Endothelial cell of umbilical vein (primary cell): ENCODE measurements around the gene SLCO3A1. TPM values are rescaled to one million over a fixed set of nuclear protein-coding genes. Genes with fewer than 3 reads are reported as not detected.

ENCODE experiments used
- BruUV-seq: library from RNA; stranded (reverse); fragments of 400-500 nt; replicated peaks from 2 replicates; lab custom pipeline; 2021; lab: Mats Ljungman, UMichigan
- CTCF ChIA-PET: fragments of 300-600, 350-600 bp; sonication (Branson Sonifier 250); formaldehyde crosslinking; loops from one replicate; lab custom pipeline; 2021; ENCODE audit warnings: antibody characterized with exemption, inconsistent platforms; lab: Charles Lee
- POLR2A ChIA-PET: fragments of 300-600, 350-600 bp; sonication (Branson Sonifier 250); formaldehyde crosslinking; loops from one replicate; lab custom pipeline; 2021; ENCODE audit warnings: antibody characterized with exemption, inconsistent platforms; lab: Charles Lee
- DNase-seq: peaks from one replicate; pipeline ENCODE4 v3.0.0-alpha.2; 2011; ENCODE audit warnings: low read depth, low spot score
- FAIRE-seq: peaks from 2 replicates; lab custom pipeline; 2011; peaks lifted over from hg19 to GRCh38; lab: Jason Lieb, UNC
- H2AFZ ChIP-seq: 2 replicates; pipeline ENCODE4 v1.6.0; 2012; ENCODE audit warnings: low read depth, low read length, control low read depth, inconsistent platforms
- H3K27ac ChIP-seq: 2 replicates; pipeline ENCODE4 v1.5.1; 2011; ENCODE audit warnings: low read depth, mild to moderate bottlenecking, control low read depth, low read length, moderate library complexity; ENCODE audit not compliant: insufficient read depth
- H3K27me3 ChIP-seq, 2 experiments: 2 replicates each; pipeline versions ENCODE4 v1.6.0 to v1.6.1; 2011; ENCODE audit warnings: low read length in 2 of 2, mixed read lengths in 1 of 2; ENCODE audit not compliant: control insufficient read depth in 2 of 2, insufficient read depth in 2 of 2
- H3K36me3 ChIP-seq, 2 experiments: 2 replicates in 1 of 2; 3 replicates in 1 of 2; pipeline ENCODE4 v1.5.1; 2011; ENCODE audit warnings: low read length in 2 of 2, mild to moderate bottlenecking in 1 of 2, moderate library complexity in 1 of 2; ENCODE audit not compliant: control insufficient read depth in 2 of 2, insufficient read depth in 2 of 2; ENCODE audit errors: extremely low read depth in 1 of 2
- H3K4me1 ChIP-seq: 3 replicates; pipeline ENCODE4 v1.5.1; 2011; ENCODE audit warnings: mild to moderate bottlenecking, low read length; ENCODE audit not compliant: control insufficient read depth, insufficient read depth; ENCODE audit errors: extremely low read depth
- H3K4me2 ChIP-seq: 2 replicates; pipeline ENCODE4 v1.6.1; 2011; ENCODE audit warnings: low read length, control low read depth, mixed read lengths; ENCODE audit not compliant: insufficient read depth
- H3K4me3 ChIP-seq, 3 experiments: fragments of 200-600 bp in 1 of 3; sonication (generic), shearing (Covaris generic) in 1 of 3; replicated peaks in 1 of 3; 2 replicates each; pipeline ENCODE4 v1.5.1; 2011 to 2016; ENCODE audit warnings: control low read depth in 3 of 3, low read length in 3 of 3, mild to moderate bottlenecking in 2 of 3, inconsistent platforms in 1 of 3, low read depth in 1 of 3, moderate library complexity in 1 of 3; ENCODE audit not compliant: insufficient read depth in 1 of 3
- H3K79me2 ChIP-seq: 2 replicates; pipeline ENCODE4 v1.6.0; 2012; ENCODE audit warnings: low read length, inconsistent platforms; ENCODE audit not compliant: control insufficient read depth, insufficient read depth
- H3K9ac ChIP-seq: replicated peaks from 2 replicates; pipeline ENCODE3; 2011; ENCODE audit warnings: low read length, control low read depth; ENCODE audit not compliant: insufficient read depth; ENCODE audit errors: extremely low read depth
- H3K9me1 ChIP-seq: replicated peaks from 3 replicates; pipeline ENCODE4 v1.6.0; 2011; ENCODE audit warnings: mild to moderate bottlenecking, low read length; ENCODE audit not compliant: control insufficient read depth, insufficient read depth; ENCODE audit errors: extremely low read depth
- H3K9me3 ChIP-seq: replicated peaks from 2 replicates; pipeline ENCODE4 v1.5.1; 2012; ENCODE audit warnings: low read length, inconsistent platforms; ENCODE audit not compliant: control insufficient read depth, insufficient read depth
- H4K20me1 ChIP-seq: replicated peaks from 2 replicates; pipeline ENCODE3; 2011; ENCODE audit warnings: mild to moderate bottlenecking, low read length; ENCODE audit not compliant: control insufficient read depth, insufficient read depth; ENCODE audit errors: extremely low read depth
- CTCF ChIP-seq, 2 donors: IDR thresholded peaks; 1 replicate in 1 of 2; 2 replicates in 1 of 2; pipeline ENCODE4 v1.5.1; 2011; ENCODE audit warnings: low read length in 2 of 2, mild to moderate bottlenecking in 2 of 2, moderate library complexity in 2 of 2, control low read depth in 1 of 2, inconsistent platforms in 1 of 2, low read depth in 1 of 2; ENCODE audit not compliant: insufficient read depth in 1 of 2; ENCODE audit errors: extremely low read depth in 1 of 2
- EZH2 ChIP-seq: IDR thresholded peaks from 2 replicates; pipeline ENCODE4 v1.6.1; 2012; ENCODE audit warnings: borderline replicate concordance, low read depth, mild to moderate bottlenecking, moderate library complexity, low read length, inconsistent platforms; ENCODE audit not compliant: severe bottlenecking
- FOS ChIP-seq: IDR thresholded peaks from 2 replicates; pipeline ENCODE4 v1.6.1; 2011; ENCODE audit warnings: mild to moderate bottlenecking, low read length, moderate library complexity, borderline replicate concordance; ENCODE audit not compliant: insufficient read depth
- GATA2 ChIP-seq: IDR thresholded peaks from 2 replicates; pipeline ENCODE4 v1.7.0; 2011; ENCODE audit warnings: low read depth, mild to moderate bottlenecking, moderate library complexity, mixed read lengths, low read length; ENCODE audit not compliant: insufficient read length, insufficient read depth
- JUN ChIP-seq: IDR thresholded peaks from 2 replicates; pipeline ENCODE4 v1.6.1; 2011; ENCODE audit warnings: borderline replicate concordance, low read depth; ENCODE audit not compliant: insufficient read length, insufficient read depth
- MAX ChIP-seq: IDR thresholded peaks from 2 replicates; pipeline ENCODE4 v1.6.1; 2011; ENCODE audit not compliant: insufficient read depth, insufficient read length
- MYC ChIP-seq: IDR thresholded peaks from one replicate; pipeline ENCODE4 v1.6.1; 2011; ENCODE audit warnings: mild to moderate bottlenecking, low read depth, low read length
- POLR2A ChIP-seq: IDR thresholded peaks from 2 replicates; pipeline ENCODE4 v1.6.1; 2012; ENCODE audit warnings: low read depth, mild to moderate bottlenecking, control low read depth, low read length
- POLR2AphosphoS5 ChIP-seq: IDR thresholded peaks from 2 replicates; pipeline ENCODE4 v1.6.1; 2012; ENCODE audit warnings: low read depth, mild to moderate bottlenecking, control low read depth, low read length, moderate library complexity; ENCODE audit not compliant: insufficient read depth
- dilution Hi-C: fragments of 300-500 bp; cut with MboI; formaldehyde crosslinking; loops from one replicate; pipeline ENCODE4 v1.15.0; 2019; ENCODE audit warnings: low sequenced_read_pairs; ENCODE audit not compliant: extremely low pct_ligation_motif_present
- intact Hi-C: fragments of 100-400 bp; cut with micrococcal nuclease; formaldehyde crosslinking; loops from one replicate; pipeline ENCODE4 v1.10.0; 2022
- polyA plus RNA-seq, 4 experiments: library from polyadenylated mRNA; depleted of rRNA in 3 of 4; stranded (reverse) in 3 of 4; unstranded in 1 of 4; fragments of >200 nt; gene quantifications; 2 replicates each; pipeline versions ENCODE4 v1.2.1 to v1.2.3, GENCODE V29; 2011 to 2012; ENCODE audit warnings: missing spikeins in 1 of 4
- total RNA-seq: library from RNA; stranded (reverse); gene quantifications from 2 replicates; pipeline ENCODE4 v1.2.3, GENCODE V29; 2021

The SLCO3A1 gene
- total and polyA plus RNA-seq, 2 donors (not counting 3 experiments of a cell fraction or from before 2014, with no cell fraction given): 0.88 to 0.92 TPM

- FAIRE-seq: no peak
- Histone ChIP-seq H3K9ac (no peak overlapping the region), H3K9me1 (no peaks in the 10 kb centered on the region), H3K27ac (no peak overlapping the region), H3K4me1 (no peaks in the 10 kb centered on the region), H3K27me3 (no peaks in the 10 kb centered on the region), H3K79me2 (no peaks in the 10 kb centered on the region), H3K9me3 (no peaks in the 10 kb centered on the region), H4K20me1 (no peaks in the 10 kb centered on the region), H3K4me3 (no peak overlapping the region), H2AFZ (no peak overlapping the region), H3K36me3 (no peaks in the 10 kb centered on the region), H3K4me2 (no peak overlapping the region)
- dilution Hi-C loops: no loop called here
- no TSS peak for BruUV-seq
- intact Hi-C loops: no loop called here
- POLR2A ChIA-PET: no interaction called here
- no peak for DNase-seq
- CTCF ChIA-PET: no interaction called here
- TF ChIP-seq GATA2 (no peak), MAX (no peak), POLR2AphosphoS5 (no peak), JUN (no peak), CTCF (IDR thresholded peaks at IDR 0.05; ENCODE audit: extremely low read depth in 1 of 2, insufficient read depth in 1 of 2, low read depth in 1 of 2, low read length in 2 of 2) (no peak)
Measured at GRCh38 chr15:92112180-92112579, 258.7 kb downstream of the SLCO3A1 start.

GRCh38 chr15:92112711-92113110 lies 259.2 kb downstream of the SLCO3A1 start:
- Histone ChIP-seq H4K20me1 (no peaks in the 10 kb centered on the region), H3K9ac (no peak overlapping the region), H3K27me3 (no peaks in the 10 kb centered on the region), H3K4me1 (no peaks in the 10 kb centered on the region), H3K4me3 (no peak overlapping the region), H3K4me2 (no peak overlapping the region), H3K27ac (no peak overlapping the region), H3K9me1 (no peaks in the 10 kb centered on the region), H3K36me3 (no peaks in the 10 kb centered on the region), H3K79me2 (no peaks in the 10 kb centered on the region), H3K9me3 (no peaks in the 10 kb centered on the region), H2AFZ (no peak overlapping the region)
- no peak for FAIRE-seq
- intact Hi-C loops (no loop called here), dilution Hi-C loops (no loop called here)
- ChIA-PET POLR2A (no interaction called here), CTCF (no interaction called here)
- TF ChIP-seq CTCF (IDR thresholded peaks at IDR 0.05; ENCODE audit: extremely low read depth in 1 of 2, insufficient read depth in 1 of 2, low read depth in 1 of 2, low read length in 2 of 2): no peak
- TF ChIP-seq POLR2A: no peak
- TF ChIP-seq JUN: no peak
- TF ChIP-seq MYC: no peak
- no peak for TF ChIP-seq FOS
- no peak for TF ChIP-seq POLR2AphosphoS5
- TF ChIP-seq GATA2: no peak
- no peak for TF ChIP-seq EZH2
- TF ChIP-seq MAX: no peak
- BruUV-seq: no TSS peak
- no peak for DNase-seq
